ENCODE measurements around the gene SVOPL.

Gene SVOPL

DNA sequence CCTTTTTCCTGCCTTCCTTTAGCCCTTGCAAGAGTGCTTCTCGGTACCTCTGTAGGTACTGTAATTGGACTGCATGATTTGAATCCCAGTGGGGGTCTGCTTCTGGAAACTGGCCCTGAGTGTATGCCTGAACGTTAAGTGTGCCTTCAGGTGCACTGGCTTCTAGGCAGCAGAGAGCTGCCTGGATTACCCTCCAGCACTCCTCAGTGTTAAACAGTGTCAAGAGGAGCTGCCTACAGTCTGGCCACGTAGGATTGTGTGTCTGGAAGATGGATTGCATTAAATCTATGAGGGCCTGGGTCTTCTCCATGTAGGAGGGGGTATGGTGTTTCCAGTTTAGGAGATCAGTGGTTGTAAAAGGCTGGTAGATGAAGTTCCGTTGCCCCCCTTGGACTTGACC is 137.4 kb downstream of the SVOPL start:
- no peak for DNase-seq (ENCODE audit: low read depth)
- TF ChIP-seq, protein P1, sequence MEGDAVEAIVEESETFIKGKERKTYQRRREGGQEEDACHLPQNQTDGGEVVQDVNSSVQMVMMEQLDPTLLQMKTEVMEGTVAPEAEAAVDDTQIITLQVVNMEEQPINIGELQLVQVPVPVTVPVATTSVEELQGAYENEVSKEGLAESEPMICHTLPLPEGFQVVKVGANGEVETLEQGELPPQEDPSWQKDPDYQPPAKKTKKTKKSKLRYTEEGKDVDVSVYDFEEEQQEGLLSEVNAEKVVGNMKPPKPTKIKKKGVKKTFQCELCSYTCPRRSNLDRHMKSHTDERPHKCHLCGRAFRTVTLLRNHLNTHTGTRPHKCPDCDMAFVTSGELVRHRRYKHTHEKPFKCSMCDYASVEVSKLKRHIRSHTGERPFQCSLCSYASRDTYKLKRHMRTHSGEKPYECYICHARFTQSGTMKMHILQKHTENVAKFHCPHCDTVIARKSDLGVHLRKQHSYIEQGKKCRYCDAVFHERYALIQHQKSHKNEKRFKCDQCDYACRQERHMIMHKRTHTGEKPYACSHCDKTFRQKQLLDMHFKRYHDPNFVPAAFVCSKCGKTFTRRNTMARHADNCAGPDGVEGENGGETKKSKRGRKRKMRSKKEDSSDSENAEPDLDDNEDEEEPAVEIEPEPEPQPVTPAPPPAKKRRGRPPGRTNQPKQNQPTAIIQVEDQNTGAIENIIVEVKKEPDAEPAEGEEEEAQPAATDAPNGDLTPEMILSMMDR (IDR thresholded peaks at IDR 0.05; ENCODE audit: insufficient read depth, low read depth, low read length, missing control alignments): no peak
- H3K4me3 ChIP-seq (ENCODE audit: low read length): no peak overlapping the region

DNA sequence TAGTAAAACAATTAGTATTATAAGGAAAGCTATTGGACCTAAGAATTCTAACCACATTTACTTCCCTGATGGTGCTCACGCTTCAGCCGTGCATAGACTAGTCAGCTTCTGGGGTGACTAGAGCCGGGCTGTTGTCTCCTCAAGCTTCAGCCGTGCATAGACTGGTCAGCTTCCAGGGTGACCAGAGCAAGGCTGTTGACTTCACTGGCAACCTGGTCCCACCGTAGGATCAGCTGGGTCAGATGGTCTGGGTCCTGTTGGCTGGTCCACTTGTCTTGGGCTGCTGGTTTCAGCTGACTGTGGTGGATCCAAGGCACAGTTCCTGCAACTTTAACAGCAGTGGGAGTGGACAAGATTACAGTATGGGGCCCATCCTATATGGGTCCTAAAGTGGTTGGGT is 141.7 kb downstream of the SVOPL start:
- TF ChIP-seq, protein P1 (IDR thresholded peaks at IDR 0.05; ENCODE audit: insufficient read depth, low read depth, low read length, missing control alignments): no peak
- DNase-seq (ENCODE audit: low read depth): no peak
- no peak overlapping the region for H3K4me3 ChIP-seq (ENCODE audit: low read length)

DNA sequence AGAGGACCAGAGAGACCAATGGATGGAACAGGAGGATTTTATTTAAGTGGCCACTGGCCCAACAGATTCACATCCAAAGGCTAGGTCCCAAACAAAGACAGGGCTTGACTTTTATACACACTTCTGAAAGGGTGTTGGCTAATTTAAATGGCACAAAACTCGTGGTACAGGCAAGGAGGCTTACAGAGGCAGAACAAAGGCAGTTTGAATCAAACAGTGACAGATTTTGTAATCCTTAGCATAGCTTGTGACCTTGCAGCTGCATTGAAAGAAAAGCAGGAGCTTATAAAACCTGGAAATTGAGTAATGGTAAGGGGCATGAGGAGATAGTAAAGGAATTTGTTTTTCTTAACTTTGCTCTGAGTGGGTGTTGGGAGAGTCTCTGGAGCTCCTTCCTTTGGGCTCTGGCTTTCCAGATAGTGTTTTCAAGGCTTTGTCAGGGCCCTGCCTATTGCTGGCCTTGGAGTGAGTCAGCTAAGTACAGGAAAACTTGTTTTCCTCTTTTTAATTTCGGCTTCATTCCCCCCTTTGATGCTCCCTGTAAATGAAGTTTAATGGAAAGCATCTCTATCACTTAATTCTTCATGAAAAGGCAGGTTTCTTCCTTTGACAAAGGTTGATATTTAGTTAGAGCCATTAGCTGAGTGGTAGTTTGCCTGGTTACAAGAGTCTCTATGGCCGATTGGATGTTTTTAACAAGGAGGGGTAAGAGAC is 144.2 kb downstream of the SVOPL start:
- no peak for DNase-seq (ENCODE audit: low read depth)
- TF ChIP-seq, protein P1 (IDR thresholded peaks at IDR 0.05; ENCODE audit: insufficient read depth, low read depth, low read length, missing control alignments): no peak
- no peak overlapping the region for H3K4me3 ChIP-seq (ENCODE audit: low read length)

DNA sequence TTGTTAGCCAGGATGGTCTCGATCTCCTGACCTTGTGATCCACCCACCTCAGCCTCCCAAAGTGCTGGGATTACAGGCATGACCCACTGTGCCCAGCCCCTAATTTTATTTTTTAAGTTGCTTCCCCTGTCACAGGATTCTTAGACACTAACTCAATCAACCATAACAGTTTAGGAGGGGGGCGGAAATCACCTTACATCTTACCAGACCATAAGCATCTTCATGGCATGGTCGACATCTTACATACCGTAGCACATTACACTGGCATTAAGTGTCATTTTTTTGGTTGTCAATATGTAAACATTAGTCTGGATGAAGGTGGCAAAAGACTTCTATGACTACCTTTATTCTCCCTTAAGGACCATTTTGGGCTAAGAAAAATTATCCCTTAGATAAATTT is 145.5 kb downstream of the SVOPL start:
- H3K4me3 ChIP-seq (ENCODE audit: low read length): no peak overlapping the region
- DNase-seq (ENCODE audit: low read depth): no peak
- TF ChIP-seq, protein P1 (IDR thresholded peaks at IDR 0.05; ENCODE audit: insufficient read depth, low read depth, low read length, missing control alignments): no peak

DNA sequence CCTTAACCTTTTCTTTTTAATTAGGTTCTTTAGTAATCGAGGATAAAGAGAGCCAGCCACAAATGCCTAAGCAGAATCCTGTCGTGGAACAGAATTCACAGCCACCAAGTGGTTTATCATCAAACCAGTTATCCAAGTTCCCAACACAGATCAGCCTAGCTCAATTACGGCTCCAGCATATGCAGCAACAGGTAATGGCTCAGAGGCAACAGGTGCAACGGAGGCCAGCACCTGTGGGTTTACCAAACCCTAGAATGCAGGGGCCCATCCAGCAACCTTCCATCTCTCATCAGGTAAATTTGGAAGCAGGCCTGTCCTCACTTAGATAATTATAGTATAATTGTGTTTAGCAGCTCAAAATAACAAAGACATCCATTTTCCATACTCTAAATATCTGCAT is 146.5 kb downstream of the SVOPL start:
- no peak overlapping the region for H3K4me3 ChIP-seq (ENCODE audit: low read length)
- DNase-seq (ENCODE audit: low read depth): no peak
- TF ChIP-seq, protein P1 (IDR thresholded peaks at IDR 0.05; ENCODE audit: insufficient read depth, low read depth, low read length, missing control alignments): no peak

DNA sequence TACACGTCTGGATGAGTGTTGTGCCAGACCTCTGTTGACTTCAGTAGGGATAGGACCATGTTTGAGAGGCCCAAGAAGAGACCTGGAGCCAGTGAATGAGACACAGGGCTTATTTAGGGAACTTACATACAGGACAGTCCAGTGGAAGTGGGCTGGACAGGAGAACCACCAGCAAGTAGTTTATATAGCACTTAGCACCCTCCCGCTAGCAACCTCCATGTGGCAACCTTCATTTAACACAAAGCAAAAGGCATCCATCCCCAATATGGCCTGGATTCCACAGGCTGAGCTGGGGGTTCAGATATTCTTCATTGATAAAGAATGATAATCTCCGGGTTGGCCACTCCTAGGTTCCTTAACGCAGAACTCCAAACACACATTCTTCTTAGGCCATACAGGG is 147.4 kb downstream of the SVOPL start:
- TF ChIP-seq, protein P1 (IDR thresholded peaks at IDR 0.05; ENCODE audit: insufficient read depth, low read depth, low read length, missing control alignments): no peak
- no peak overlapping the region for H3K4me3 ChIP-seq (ENCODE audit: low read length)
- DNase-seq (ENCODE audit: low read depth): no peak

DNA sequence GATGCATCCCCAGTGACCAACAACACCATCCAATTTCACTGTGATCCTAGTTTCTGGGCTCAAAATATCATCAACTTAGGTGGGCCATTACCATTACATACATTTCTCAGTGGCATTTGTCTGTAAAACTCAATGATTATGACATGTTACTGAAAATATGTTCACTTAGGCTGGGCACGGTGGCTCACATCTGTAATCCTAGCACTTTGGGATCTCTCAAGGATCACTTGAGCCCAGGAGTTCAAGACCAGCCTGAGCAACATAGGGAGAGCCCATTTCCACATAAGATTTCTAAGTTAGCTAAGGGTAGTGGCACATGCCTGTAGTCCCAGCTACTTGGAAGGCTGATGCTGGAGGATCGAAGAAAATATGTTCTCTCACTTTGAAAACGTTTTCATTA is 150.1 kb downstream of the SVOPL start:
- DNase-seq (ENCODE audit: low read depth): no peak
- TF ChIP-seq, protein P1 (IDR thresholded peaks at IDR 0.05; ENCODE audit: insufficient read depth, low read depth, low read length, missing control alignments): no peak
- H3K4me3 ChIP-seq (ENCODE audit: low read length): no peak overlapping the region

All from epithelial cell of esophagus (primary cell).